Measurements from ENCODE around the gene AMPD3.

Gene AMPD3

GRCh38 chr11:10505278-10506007 lies 50.4 kb downstream of the AMPD3 start:
- DNase-seq, result no peak

GRCh38 chr11:10506008-10506370 lies 50.9 kb downstream of the AMPD3 start:
- no peak for DNase-seq

GRCh38 chr11:10511181-10511621 lies 56.1 kb downstream of the AMPD3 start:
- DNase-seq, result no peak

DNA sequence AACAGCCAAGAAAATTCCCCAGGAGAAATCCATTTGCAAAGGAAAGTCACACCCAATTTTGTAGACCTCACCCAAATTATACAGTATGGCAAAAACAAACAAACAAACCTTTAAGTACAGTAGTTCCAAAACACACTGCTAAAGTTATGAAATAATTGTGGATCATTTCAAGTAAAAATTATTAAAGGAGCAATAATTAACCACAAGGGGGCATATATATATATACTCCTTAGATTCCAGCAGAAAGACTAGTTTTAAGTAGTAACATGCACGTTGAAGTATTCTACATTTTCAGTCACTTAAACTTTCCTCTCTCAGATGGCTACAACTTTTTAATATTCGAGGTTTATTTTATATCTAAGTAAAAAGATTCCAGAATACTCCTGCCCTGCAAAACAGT lies 59.1 kb downstream of the AMPD3 start:
- peak; percentile 27 for DNase-seq

GRCh38 chr11:10514709-10515108 lies 59.6 kb downstream of the AMPD3 start:
- DNase-seq, result no peak

- no peak for DNase-seq
Measured at GRCh38 chr11:10515418-10515817, 60.4 kb downstream of the AMPD3 start.

DNA sequence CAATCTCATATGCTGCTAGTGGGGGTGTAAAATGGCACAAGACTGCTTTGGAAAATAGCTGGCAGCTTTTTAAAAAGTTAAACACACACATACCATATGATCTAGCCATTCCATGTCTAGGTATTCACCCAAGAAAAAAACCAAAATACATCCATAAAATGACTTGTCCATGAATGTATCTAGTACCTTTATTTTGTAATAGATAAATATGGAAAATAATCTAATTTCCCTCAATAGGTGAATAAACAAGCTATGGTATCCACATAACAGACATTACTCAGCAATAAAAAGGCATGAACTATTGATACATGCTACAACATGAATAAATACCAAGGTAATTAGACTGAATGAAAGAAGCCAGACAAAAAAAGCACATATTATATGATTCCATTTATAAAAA lies 63.1 kb downstream of the AMPD3 start:
- no peak for DNase-seq

GRCh38 chr11:10518891-10519290 lies 63.8 kb downstream of the AMPD3 start:
- DNase-seq, result no peak

DNA sequence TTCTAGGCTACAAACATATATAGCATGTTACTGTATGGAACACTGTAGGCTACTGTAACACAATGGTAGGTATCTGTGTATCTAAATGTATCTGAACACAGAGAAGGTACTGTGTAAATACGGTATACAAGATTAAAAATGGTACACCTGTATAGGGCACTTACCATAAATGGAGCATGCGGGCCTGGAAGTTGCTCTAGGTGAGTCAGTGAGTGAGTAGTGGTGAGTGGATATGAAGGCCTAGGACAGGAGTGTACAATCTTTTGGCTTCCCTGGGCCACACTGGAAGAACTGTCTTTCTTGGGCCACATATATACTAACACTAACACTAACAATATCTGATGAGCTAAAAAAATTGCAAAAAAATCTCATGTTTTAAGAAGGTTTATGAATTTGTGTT lies 64.6 kb downstream of the AMPD3 start:
- DNase-seq, result no peak

GRCh38 chr11:10520562-10520961 lies 65.5 kb downstream of the AMPD3 start:
- DNase-seq, result no peak

DNA sequence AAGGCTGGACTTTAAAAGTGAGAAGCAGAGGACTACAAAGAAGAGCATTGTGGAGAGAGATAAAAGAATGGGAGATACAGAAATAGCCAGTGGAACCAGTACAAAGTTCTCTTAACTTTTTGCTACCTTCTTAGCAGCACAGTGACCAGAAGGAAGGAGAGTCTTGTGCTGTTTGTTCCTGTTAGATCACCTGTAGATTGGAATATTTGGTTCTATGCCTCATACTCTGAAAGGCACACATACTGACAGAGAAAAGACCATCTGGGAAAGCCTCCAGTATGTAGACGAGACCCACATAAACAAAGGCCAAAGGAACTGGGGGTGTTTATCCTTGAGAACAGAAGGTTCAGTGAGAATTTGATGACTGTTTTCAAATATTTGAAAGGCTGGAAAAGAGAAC lies 67.2 kb downstream of the AMPD3 start:
- DNase-seq, result no peak

- DNase-seq, result no peak
Measured at GRCh38 chr11:10522921-10523320, 67.9 kb downstream of the AMPD3 start.

- no peak for DNase-seq
Measured at GRCh38 chr11:10524471-10524870, 69.4 kb downstream of the AMPD3 start.

DNA sequence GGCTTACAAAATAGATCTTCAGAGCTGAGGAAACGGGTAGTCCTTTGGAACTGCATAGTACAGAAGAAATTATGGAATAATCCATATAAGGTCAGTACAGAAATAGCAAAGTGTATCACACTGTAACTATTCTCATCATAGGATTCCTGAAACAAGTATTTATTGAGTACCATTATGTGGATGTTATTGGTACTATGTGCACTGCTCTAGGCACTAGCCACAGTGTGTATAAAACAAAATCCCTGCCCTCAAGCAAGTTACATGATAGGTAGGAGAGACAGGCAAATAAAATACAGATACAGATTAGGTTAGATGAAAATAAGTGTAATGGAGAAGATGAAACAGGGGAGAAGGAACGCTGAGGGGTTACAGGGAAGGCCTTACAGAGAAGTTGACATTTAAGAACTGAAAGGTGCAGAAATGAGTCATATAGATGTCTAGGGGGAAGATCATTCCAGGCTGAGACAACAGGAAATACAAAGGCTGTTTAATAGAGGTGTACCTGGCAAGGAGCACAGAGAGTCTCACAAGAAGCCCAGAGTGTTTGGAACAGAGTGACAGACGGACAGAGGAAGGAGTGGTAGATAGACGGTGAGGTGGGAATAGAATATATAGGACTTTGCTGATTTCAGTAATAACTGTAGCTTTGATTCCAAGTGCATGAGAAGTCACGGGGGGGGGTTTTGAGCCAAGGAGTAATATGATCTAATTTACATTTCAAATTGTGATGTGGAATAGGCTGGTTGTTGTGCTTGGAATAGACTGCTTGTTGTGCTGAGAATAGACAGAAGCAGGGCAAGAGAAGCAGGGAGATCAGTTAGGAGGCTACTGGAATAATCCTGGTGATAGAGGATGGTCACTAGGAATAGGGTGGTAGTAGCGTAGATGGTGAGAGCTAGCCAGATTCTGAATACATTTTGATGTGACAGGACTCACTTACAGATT lies 72.2 kb downstream of the AMPD3 start:
- DNase-seq, result no peak

GRCh38 chr11:10528121-10528520 lies 73.1 kb downstream of the AMPD3 start:
- DNase-seq, result no peak

DNA sequence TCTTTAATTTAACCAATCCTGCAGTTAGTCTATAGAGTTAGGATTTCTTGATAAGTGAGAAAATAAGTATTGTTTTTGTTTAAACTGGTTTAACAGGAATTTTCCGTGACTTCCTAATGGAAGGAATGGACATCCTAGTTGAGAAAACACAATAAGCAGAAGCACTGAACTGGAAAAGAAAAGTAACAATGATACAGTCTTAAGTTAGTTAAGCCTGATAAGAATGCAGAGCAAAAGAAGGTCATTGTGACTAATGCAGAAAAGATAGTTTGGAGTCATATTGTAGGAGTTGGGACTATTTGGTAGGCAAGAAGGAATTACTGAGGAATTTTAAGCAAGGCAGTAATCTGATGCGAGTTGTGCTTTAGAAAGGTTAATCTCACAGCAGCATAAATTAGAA lies 74.2 kb downstream of the AMPD3 start:
- DNase-seq, result no peak

- no peak for DNase-seq
Measured at GRCh38 chr11:10532526-10532925, 77.5 kb downstream of the AMPD3 start.

DNA sequence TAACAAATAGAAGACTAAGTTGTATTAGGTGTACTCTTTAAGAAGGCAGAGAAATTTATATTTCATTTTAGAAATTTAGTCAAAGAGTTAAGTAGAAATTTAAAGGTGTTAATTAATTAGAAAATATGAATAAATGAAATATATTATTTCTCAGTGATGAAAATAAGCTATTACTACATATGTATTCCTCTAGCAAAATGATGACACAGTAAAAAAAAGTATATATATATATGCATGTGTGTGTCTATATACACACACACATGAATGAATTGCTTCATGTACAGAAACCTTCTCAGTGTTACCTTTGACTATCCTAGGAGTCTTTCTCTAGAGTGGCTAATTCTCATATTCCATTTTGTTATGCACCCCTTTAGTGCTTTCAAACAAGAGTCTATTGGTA lies 78.3 kb downstream of the AMPD3 start:
- no peak for DNase-seq

DNA sequence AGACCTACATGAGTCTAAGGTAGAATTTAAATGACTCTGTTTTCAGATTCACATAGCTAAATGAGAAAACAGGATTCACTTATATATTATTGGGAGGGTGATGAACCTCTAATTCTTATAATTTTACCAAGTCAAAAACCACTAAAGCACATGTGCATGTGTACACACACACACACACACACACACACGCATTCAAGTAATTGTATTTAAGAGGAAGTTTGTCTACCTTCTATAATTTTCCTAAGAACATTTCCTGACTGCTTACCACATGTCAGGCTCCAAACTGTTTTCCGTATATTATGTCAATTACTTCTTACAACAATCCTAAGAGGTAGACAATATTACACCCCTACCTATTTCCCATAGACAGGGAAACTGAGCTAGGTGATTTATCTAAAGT lies 79.3 kb downstream of the AMPD3 start:
- DNase-seq, result no peak

GRCh38 chr11:10537600-10537999 lies 82.5 kb downstream of the AMPD3 start:
- peak; percentile 56 for DNase-seq

GRCh38 chr11:10538924-10539323 lies 83.9 kb downstream of the AMPD3 start:
- no peak for DNase-seq

DNA sequence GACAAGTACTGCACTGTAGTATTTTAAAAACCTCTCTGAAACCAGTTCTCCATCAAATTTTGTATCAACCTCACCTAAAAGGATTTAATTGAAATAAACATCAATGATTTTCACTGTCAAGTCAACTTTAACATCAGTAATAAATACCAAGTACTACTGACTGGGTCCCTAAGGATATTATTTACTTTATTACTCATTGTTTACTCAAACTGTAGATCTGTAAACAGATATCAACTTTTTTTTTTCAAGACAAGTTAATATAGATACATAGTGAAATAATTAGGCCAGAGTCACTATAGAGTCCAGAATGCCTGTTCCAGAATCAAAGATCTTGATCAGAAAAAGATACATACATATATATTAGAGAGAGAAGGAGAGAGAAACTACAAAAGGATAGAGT lies 84.3 kb downstream of the AMPD3 start:
- no peak for DNase-seq

DNA sequence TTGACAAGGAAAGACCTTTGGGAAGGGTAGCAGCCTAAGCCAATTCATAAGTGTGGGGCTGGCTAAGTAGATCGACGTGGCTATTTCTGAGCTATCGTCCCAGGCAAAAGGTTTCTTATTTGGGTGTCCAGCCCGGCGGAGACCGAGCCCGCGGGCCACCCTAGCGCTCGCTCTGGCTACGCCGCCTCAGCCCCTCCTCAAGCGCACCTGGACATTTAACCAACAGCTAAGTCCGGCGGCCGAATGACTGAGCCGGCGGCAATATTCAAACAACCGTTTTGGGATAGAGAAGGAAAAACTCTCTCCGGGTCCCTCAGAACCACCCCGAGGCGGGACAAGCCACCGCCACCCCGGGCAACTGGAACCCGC lies 85.5 kb downstream of the AMPD3 start:
- DNase-seq, result peak; percentile 64

DNA sequence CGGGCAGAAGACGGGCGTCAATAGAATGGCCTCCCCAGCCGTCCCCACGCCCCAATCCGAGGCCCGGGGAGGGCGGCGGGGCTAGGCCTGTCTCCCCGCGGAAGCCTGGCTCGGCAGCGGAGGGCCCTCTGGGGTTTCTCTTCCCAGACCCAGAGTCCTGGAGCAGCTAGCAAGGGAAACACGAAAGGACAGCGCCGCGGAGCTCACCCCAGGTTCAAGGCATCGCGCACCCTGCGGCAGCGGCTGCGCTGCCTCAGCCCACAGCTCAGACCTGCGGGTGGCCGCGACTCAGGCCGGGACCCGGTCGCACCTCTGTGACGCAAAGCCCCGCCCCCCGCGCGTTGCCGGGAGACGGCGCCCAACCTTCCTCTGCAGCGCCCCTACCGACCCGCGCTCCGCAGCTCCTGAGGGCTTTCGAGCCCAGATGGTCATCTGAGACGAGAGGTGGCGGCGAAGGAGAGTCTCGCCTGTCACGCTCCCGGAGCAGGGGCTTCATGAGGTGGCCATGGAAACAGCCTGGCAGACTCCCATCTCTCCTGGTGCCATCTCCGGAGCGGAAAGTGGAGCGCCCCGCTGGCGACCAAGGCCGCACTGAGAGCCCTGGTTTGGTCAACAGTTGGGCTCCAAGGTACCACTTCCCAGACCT lies 86.0 kb downstream of the AMPD3 start, which contains the start of gene RNF141:
RNF141 (minus strand) TSS at position 273 of the 646 bp plus-strand sequence. CDS start 7,029 bp downstream, outside the sequence.
- DNase-seq, result peak; percentile 96

Data from OCI-M1 (cell line).